RWPE1 (cell line): Measurements from ENCODE around the gene OLFM2.

Source experiments
- CTCF ChIA-PET: fragments of 350-600 bp; sonication (Branson Sonifier 250); formaldehyde crosslinking; extraction: SDS; loops from one replicate; lab custom pipeline; 2021; lab: Yijun Ruan, JAX
- POLR2A ChIA-PET: fragments of 400-600 bp; formaldehyde crosslinking; extraction: SDS; loops from one replicate; lab custom pipeline; 2020; ENCODE audit warnings: antibody characterized with exemption; ENCODE audit not compliant: low non-redundant PET; lab: Yijun Ruan, JAX
- DNase-seq: peaks from one replicate; pipeline ENCODE4 v3.0.0; 2012; ENCODE audit warnings: low spot score
- H3K27ac ChIP-seq: fragments of 450-650 bp; 2 replicates; pipeline ENCODE4 v1.5.1; 2017
- TF ChIP-seq, protein P1 (sequence below): fragments of 450-650 bp; conservative IDR thresholded peaks from 2 replicates; pipeline ENCODE4 v1.5.1; 2017; ENCODE audit warnings: low read depth, mild to moderate bottlenecking

OLFM2 gene

DNA sequence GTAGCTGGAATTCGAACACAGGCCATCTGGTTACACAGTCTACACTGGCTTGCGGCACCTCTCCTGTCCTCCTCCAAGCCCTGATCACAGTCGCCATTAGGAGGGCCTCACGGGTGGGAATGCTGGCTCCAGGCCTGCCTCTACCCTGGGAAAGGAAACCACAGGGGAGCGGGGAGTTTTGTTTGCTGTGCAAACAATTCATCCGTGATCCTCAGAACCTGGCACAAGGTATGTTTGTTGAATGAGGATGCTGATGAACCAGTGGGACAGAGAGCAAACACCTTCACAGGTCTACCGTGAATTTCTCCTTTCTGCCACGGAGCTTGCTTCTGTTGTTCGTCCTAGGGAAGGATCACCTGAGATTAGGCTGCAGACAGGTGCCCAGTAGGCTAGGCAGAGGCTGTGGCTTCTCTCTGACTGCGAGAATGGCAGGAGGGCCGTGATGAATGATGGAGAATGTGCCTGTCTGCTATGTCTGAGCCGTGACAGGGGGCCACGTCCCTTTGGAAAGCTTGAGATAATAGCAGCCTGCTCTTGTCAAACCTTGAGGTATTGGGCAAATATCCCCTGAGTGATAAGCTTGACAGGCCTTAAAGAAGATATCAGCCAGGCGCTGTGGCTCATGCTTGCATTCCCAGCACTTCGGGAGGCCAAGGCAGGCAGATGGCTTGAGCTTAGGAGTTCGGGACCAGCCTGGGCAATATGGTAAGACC is 64.5 kb downstream of the OLFM2 start:
- no peak for DNase-seq
- TF ChIP-seq, protein P1, sequence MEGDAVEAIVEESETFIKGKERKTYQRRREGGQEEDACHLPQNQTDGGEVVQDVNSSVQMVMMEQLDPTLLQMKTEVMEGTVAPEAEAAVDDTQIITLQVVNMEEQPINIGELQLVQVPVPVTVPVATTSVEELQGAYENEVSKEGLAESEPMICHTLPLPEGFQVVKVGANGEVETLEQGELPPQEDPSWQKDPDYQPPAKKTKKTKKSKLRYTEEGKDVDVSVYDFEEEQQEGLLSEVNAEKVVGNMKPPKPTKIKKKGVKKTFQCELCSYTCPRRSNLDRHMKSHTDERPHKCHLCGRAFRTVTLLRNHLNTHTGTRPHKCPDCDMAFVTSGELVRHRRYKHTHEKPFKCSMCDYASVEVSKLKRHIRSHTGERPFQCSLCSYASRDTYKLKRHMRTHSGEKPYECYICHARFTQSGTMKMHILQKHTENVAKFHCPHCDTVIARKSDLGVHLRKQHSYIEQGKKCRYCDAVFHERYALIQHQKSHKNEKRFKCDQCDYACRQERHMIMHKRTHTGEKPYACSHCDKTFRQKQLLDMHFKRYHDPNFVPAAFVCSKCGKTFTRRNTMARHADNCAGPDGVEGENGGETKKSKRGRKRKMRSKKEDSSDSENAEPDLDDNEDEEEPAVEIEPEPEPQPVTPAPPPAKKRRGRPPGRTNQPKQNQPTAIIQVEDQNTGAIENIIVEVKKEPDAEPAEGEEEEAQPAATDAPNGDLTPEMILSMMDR: no peak
- ChIA-PET POLR2A (interaction anchor here (0.5 kb wide), 1 partner anchor 39 kb away, joined by 7 read pairs; no protein-coding TSS in a partner anchor), CTCF (interaction anchor here (0.6 kb wide), 1 partner anchor 129 kb away, joined by 5 read pairs; no protein-coding TSS in a partner anchor)
- no peak overlapping the region for H3K27ac ChIP-seq

DNA sequence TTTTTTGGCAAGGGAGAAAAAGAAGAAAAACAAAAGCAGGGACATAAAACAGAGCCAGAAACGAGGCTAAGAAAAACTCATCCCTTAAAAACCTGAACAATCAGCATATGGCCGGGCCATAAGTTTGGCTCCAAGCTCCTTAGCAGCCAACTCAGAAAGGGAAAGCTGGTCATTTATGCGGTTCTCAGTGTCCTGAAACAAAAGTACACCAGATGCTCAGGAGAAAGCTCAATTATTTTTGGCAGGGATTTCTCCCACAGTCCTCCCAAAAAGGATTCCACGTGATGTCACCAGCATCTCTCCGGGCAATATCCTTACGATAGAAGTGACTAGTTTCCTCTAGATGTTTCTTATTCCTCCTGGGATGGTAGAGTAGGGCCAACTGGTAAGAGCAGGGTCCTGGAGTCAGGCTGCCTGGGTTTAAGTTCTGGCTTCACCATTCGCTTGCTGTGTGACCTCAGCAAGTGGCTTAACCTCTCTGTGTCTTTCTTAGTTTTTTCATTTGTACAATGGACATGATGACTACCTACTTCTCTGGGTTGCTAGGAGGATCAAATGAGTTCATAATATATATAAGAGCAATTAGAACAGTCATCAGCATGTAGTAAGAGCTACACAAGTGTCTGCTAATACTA is 67.2 kb downstream of the OLFM2 start:
- TF ChIP-seq, protein P1: no peak
- DNase-seq: no peak
- ChIA-PET CTCF (no interaction called here), POLR2A (no interaction called here)
- no peak overlapping the region for H3K27ac ChIP-seq

DNA sequence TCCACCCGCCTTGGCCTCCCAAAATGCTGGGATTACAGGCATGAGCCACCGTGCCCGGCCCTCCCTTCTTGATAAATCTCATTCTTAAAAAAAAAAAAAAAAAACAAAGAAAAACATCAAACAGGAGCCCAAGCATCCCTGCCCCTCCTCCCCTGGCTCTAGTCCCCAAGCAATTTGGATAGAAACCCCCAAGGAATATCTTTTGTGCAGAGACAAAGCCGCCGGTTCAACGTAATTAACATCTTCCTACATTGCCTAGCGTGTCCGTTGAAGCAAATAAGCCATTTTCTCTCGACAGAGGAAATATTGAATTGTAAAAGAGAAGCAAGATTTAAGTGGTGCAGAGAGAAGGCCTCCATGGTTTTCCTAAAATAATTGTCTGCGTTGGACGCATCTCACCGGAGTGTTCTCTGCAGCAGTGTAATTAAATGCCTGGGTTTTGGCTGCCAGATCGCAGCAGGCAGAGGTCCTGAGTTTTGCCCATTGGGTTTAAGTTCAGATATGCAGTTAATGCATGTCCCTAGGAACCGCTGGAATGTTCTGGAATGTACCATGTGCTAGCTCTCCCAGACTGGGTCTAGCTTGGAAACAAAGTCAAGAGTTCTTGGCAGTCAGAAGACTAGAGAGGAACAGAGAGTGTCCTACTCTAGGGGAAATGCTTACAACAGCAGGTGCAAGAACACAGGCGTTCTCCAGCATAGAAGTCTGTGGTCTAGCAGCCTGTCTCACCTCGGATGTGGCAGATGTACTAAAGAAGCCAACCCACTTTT is 70.4 kb downstream of the OLFM2 start:
- no peak overlapping the region for H3K27ac ChIP-seq
- POLR2A ChIA-PET: no interaction called here
- no peak for DNase-seq
- TF ChIP-seq, protein P1: no peak
- CTCF ChIA-PET: no interaction called here

DNA sequence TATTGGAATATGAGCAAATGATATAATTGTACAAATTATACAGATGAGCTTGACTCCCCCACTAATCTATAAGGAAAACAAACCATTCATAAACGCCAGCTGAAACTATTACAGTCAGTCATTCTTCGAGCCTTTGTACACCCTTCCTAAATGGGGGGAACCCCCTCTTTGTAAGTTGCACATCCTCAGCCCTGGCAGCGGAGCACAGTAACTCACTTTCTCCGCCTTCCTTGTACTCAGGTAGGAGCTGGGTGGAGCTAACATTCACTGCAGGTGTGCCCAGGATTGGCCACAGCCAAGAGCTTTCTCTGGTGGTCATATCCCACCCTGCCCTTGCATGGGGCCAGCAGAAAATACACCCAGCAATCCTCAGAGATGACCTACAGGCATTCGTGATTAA is 72.6 kb downstream of the OLFM2 start:
- ChIA-PET POLR2A (interaction anchor here (0.7 kb wide), 1 partner anchor 20 kb away, joined by 5 read pairs; no protein-coding TSS in a partner anchor), CTCF (interaction anchor here (0.7 to 0.9 kb wide), 2 partner anchors 18 to 164 kb away, joined by 3 read pairs; no protein-coding TSS in a partner anchor)
- H3K27ac ChIP-seq: no peak overlapping the region
- DNase-seq: no peak
- TF ChIP-seq, protein P1: no peak

DNA sequence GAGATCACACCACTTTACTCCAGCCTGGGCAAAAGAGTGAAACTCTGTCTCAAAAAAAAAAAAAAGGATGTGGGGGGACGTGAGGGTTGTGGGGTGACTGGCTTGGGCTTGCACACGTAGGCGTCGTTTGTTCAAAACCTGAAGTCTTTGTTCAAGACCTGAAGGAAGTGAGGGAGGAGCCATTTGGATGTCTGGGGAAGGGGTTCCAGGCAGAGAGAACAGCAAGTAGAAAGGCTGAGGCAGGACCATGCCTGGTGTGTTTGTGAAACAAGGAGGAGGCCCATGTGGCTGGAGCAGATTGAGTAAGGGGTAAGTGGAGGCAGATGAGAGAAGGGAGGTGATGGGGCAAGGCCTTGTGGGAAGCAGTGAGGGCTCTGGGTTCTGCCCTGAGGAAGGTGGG is 73.4 kb downstream of the OLFM2 start:
- CTCF ChIA-PET: no interaction called here
- TF ChIP-seq, protein P1: no peak
- H3K27ac ChIP-seq: no peak overlapping the region
- POLR2A ChIA-PET: interaction anchor here (0.7 kb wide), 1 partner anchor 20 kb away, joined by 5 read pairs; no protein-coding TSS in a partner anchor
- DNase-seq: no peak

DNA sequence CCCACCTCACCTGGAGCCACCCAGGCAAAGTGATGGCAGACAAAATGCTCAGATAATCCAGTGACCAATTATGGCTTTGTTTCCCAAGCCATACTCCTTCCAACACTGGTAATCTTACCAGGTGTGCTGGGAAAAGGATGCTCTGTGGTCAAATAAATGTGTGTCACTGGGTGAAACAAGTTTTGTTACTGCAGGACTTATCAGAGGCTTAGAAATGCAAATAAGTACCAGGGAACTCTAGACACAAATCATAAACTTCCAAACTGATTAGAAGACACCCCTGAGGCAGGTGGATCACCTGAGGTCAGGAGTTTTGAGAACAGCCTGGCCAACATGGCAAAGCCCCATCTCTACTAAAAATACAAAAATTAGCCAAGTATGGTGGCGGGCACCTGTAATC is 74.8 kb downstream of the OLFM2 start:
- ChIA-PET CTCF (no interaction called here), POLR2A (no interaction called here)
- TF ChIP-seq, protein P1: no peak
- H3K27ac ChIP-seq: no peak overlapping the region
- DNase-seq: no peak
